SU-DHL-6 (cell line): ENCODE data around the gene YIPF2.

Experiments
- EZH2phosphoT487 ChIP-seq: fragments of 200-600 bp; sonication (generic), shearing (Covaris generic); conservative IDR thresholded peaks from 2 replicates; pipeline ENCODE4 v1.6.1; 2018; ENCODE audit warnings: mild to moderate bottlenecking, antibody characterized with exemption, low read length, moderate library complexity, mixed read lengths
- TF ChIP-seq, protein P1 (sequence below): fragments of 200-600 bp; sonication (generic); IDR thresholded peaks from one replicate; pipeline ENCODE4 v1.5.1; 2017; ENCODE audit warnings: antibody characterized with exemption, mild to moderate bottlenecking, low read length, moderate library complexity; ENCODE audit not compliant: insufficient read depth, poor library complexity, severe bottlenecking

- TF ChIP-seq, protein P1, sequence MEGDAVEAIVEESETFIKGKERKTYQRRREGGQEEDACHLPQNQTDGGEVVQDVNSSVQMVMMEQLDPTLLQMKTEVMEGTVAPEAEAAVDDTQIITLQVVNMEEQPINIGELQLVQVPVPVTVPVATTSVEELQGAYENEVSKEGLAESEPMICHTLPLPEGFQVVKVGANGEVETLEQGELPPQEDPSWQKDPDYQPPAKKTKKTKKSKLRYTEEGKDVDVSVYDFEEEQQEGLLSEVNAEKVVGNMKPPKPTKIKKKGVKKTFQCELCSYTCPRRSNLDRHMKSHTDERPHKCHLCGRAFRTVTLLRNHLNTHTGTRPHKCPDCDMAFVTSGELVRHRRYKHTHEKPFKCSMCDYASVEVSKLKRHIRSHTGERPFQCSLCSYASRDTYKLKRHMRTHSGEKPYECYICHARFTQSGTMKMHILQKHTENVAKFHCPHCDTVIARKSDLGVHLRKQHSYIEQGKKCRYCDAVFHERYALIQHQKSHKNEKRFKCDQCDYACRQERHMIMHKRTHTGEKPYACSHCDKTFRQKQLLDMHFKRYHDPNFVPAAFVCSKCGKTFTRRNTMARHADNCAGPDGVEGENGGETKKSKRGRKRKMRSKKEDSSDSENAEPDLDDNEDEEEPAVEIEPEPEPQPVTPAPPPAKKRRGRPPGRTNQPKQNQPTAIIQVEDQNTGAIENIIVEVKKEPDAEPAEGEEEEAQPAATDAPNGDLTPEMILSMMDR = no peak
- no peak for TF ChIP-seq EZH2phosphoT487
Measured at GRCh38 chr19:10921910-10922637, 6.4 kb downstream of the YIPF2 start.
